CD4-positive, alpha-beta T cell treated with Interleukin-10 for 1 hour (primary cell): Measurements from ENCODE around the gene CNTRL.

Source experiments
- DNase-seq: peaks from one replicate; pipeline ENCODE4 v3.0.0-alpha.2; 2020

The CNTRL gene

GRCh38 chr9:121206516-121207370 is 132.0 kb downstream of the CNTRL start:
- no peak for DNase-seq

- DNase-seq = no peak
Measured at GRCh38 chr9:121207371-121207940, 132.7 kb downstream of the CNTRL start.

- DNase-seq = no peak
Measured at GRCh38 chr9:121210536-121210935, 135.8 kb downstream of the CNTRL start.

- peak; percentile 69 for DNase-seq
Measured at GRCh38 chr9:121213136-121213806, 138.5 kb downstream of the CNTRL start.

- no peak for DNase-seq
Measured at GRCh38 chr9:121214005-121214404, 139.2 kb downstream of the CNTRL start.

- no peak for DNase-seq
Measured at GRCh38 chr9:121216271-121216805, 141.6 kb downstream of the CNTRL start.

GRCh38 chr9:121217609-121218292 is 143.0 kb downstream of the CNTRL start:
- DNase-seq = no peak

- no peak for DNase-seq
Measured at GRCh38 chr9:121218357-121219027, 143.7 kb downstream of the CNTRL start.

- no peak for DNase-seq
Measured at GRCh38 chr9:121219530-121219929, 144.8 kb downstream of the CNTRL start.

GRCh38 chr9:121220996-121221663 is 146.4 kb downstream of the CNTRL start:
- DNase-seq = no peak

- no peak for DNase-seq
Measured at GRCh38 chr9:121221664-121222055, 146.9 kb downstream of the CNTRL start.

- DNase-seq = peak; percentile 27
Measured at GRCh38 chr9:121222524-121223171, 147.9 kb downstream of the CNTRL start.

- no peak for DNase-seq
Measured at GRCh38 chr9:121225240-121225639, 150.5 kb downstream of the CNTRL start.

GRCh38 chr9:121226175-121226574 is 151.4 kb downstream of the CNTRL start:
- no peak for DNase-seq
